ENCODE measurements around the gene NPM1. TPM values are rescaled to one million over a fixed set of nuclear protein-coding genes. Genes with fewer than 3 reads are reported as not detected.

Gene NPM1
- total RNA-seq, 1 donor from 2014 or later = 1,650 TPM

DNA sequence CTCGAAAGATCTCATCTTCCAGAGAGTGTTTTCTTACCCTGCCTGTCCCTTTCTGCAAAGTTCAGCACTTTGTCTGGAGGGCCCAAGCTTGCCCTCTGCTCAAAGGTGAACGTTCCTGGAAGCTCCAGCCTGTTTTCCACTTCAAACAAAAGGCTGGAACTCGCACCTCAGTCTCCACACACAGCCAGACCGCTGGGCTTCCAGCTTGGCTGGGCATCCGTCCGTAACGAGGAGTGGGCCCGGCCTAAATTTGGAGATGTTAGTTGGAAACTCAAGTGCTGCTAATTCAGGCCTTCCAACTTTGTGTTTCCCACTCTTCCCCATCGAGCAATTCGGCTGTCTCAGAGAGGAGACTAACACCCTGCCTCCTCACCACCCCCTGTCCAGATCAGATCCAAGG, 66.9 kb downstream of the NPM1 start:
- Mint-ChIP-seq H3K9me3 (no peaks in the 10 kb centered on the region), H3K4me3 (no peak overlapping the region), H3K27me3 (peaks cover 10% of the 10 kb centered on the region), H3K27ac (no peak overlapping the region), H3K36me3 (no peaks in the 10 kb centered on the region), H3K4me1 (ENCODE audit: unreplicated experiment) (peaks cover 20% of the 10 kb centered on the region)
- DNase-seq (ENCODE audit: extremely low spot score, unreplicated experiment) = no peak
- TF ChIP-seq, protein P1, sequence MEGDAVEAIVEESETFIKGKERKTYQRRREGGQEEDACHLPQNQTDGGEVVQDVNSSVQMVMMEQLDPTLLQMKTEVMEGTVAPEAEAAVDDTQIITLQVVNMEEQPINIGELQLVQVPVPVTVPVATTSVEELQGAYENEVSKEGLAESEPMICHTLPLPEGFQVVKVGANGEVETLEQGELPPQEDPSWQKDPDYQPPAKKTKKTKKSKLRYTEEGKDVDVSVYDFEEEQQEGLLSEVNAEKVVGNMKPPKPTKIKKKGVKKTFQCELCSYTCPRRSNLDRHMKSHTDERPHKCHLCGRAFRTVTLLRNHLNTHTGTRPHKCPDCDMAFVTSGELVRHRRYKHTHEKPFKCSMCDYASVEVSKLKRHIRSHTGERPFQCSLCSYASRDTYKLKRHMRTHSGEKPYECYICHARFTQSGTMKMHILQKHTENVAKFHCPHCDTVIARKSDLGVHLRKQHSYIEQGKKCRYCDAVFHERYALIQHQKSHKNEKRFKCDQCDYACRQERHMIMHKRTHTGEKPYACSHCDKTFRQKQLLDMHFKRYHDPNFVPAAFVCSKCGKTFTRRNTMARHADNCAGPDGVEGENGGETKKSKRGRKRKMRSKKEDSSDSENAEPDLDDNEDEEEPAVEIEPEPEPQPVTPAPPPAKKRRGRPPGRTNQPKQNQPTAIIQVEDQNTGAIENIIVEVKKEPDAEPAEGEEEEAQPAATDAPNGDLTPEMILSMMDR (conservative IDR thresholded peaks at IDR 0.05) = no peak

DNA sequence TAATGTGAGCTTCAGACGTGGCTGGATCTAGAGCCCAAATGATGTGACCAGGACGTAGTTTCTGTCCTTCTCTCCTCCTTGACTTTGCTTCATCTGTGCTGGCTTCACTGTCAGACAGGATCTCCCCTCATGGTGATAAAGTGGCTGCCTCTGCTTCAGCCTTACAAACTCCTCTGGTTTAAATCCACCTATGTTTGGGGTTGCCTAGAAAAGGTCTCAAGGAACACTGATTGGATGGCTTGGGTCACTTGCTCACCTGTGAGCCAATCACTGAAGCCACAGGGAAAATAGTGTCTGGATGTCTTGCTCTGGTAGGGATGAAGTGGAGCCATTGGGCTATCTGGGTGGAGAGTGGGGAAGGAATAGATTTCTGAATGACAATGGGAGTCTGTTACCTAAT, 67.9 kb downstream of the NPM1 start:
- Mint-ChIP-seq H3K4me3 (no peak overlapping the region), H3K9me3 (no peaks in the 10 kb centered on the region), H3K27me3 (peaks cover 10% of the 10 kb centered on the region)

DNA sequence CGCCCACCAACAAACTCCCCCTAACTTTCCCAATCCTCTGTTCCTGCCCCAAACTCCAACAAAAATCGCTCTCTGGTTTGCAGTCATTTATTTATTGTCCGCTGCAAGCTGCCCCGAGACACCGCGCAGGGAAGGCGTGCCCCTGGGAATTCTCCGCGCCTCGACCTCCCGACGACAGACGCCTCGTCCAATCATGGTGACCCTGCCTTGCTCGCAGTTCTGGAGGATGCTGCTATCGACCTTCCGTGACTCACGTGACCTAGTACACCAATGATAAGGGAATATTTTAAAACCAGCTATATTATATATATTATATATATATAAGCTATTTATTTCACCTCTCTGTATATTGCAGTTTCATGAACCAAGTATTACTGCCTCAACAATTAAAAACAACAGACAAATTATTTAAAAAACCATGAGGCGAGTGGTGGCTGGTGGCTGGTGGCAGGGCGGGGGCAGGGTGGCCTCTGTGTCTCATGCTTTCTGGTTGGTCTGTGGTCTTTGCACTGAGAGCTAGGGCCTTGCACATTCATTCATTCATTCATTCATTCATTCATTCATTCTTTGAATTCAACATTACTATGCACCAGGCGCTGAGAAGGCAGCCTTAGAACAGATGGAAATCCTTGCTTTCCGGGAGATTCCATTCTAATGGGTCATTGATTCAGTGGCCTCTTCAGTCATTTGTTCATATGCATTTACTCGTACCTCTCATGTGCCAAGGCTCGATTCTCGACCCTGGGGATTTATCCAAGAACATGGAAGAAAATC, 69.7 kb downstream of the NPM1 start:
- no peaks in the 10 kb centered on the region for H3K36me3 Mint-ChIP-seq
- no peak for DNase-seq (ENCODE audit: extremely low spot score, unreplicated experiment)
- peaks cover 15% of the 10 kb centered on the region for H3K4me1 Mint-ChIP-seq (ENCODE audit: unreplicated experiment)
- H3K9me3 Mint-ChIP-seq = no peaks in the 10 kb centered on the region
- no peak overlapping the region for H3K4me3 Mint-ChIP-seq
- TF ChIP-seq, protein P1 (conservative IDR thresholded peaks at IDR 0.05) = no peak
- H3K27me3 Mint-ChIP-seq = peaks cover 9% of the 10 kb centered on the region
- H3K27ac Mint-ChIP-seq = no peak overlapping the region

More for the DNA sequence above, 67.9 kb downstream of the NPM1 start:
- Mint-ChIP-seq H3K36me3 (no peaks in the 10 kb centered on the region), H3K27ac (no peak overlapping the region), H3K4me1 (ENCODE audit: unreplicated experiment) (peaks cover 16% of the 10 kb centered on the region)
- TF ChIP-seq, protein P1 (conservative IDR thresholded peaks at IDR 0.05) = no peak
- DNase-seq (ENCODE audit: extremely low spot score, unreplicated experiment) = no peak

DNA sequence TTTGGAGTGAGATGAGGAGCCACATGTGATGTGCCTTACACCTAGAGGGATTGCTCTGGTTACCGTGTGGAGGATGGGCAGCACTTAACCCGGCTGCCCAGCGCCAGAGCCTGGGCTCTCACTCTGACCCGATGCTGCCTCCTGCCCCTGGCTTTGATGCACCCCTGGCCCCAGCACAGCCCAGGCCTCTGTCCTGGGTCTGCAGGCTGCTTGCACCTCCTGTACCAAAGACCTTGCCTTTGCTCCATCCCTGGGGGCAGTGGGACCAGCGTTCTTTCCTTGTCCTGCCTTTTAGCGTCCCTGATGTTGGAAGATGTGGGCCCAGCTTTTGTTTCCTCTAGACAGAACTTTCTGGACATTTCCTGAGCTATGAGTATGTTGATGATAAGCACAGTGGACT, 72.2 kb downstream of the NPM1 start:
- Mint-ChIP-seq H3K27ac (no peak overlapping the region), H3K27me3 (peaks cover 3% of the 10 kb centered on the region), H3K9me3 (no peaks in the 10 kb centered on the region), H3K36me3 (no peaks in the 10 kb centered on the region), H3K4me1 (ENCODE audit: unreplicated experiment) (peaks cover 4% of the 10 kb centered on the region), H3K4me3 (no peak overlapping the region)
- DNase-seq (ENCODE audit: extremely low spot score, unreplicated experiment) = no peak
- TF ChIP-seq, protein P1 (conservative IDR thresholded peaks at IDR 0.05) = no peak

Small RNA genes within 50 kb of the gene (microRNA-seq; reads per million reads assigned to microRNA genes)
- 1.7 reads per million for gene MIR3912

Other genes with a start within 250 kb of the NPM1 start
- gene TLX3, start 78.6 kb upstream of the NPM1 start, total RNA-seq (ENCODE audit: low replicate concordance) = 2.1 and 7.8 TPM in 2 replicates
- 1.7 and 3.2 TPM in 2 replicates for gene FGF18, start 31.8 kb downstream of the NPM1 start, total RNA-seq (ENCODE audit: low replicate concordance)